H1 (cell line): ENCODE measurements around the gene IL17D. TPM values are rescaled to one million over a fixed set of nuclear protein-coding genes. Genes with fewer than 3 reads are reported as not detected.

Source experiments
- CTCF ChIA-PET: fragments of 300-600 bp; sonication (Branson Sonifier 250); formaldehyde crosslinking; loops from one replicate; lab custom pipeline; 2021; ENCODE audit not compliant: partially characterized antibody; lab: Charles Lee
- POLR2A ChIA-PET: fragments of 300-600 bp; sonication (Branson Sonifier 250); formaldehyde crosslinking; loops from one replicate; lab custom pipeline; 2021; ENCODE audit warnings: inconsistent platforms; ENCODE audit not compliant: partially characterized antibody; lab: Charles Lee
- DNase-seq, 2 experiments: peaks; one replicate each; pipeline versions ENCODE4 v3.0.0 to v3.0.0-alpha.2; 2010 to 2022; ENCODE audit warnings: low spot score in 2 of 2, low read depth in 1 of 2, mixed read lengths in 1 of 2
- FAIRE-seq: peaks from 2 replicates; lab custom pipeline; 2011; peaks lifted over from hg19 to GRCh38; lab: Jason Lieb, UNC
- H2AFZ ChIP-seq: 2 replicates; pipeline ENCODE4 v1.8.1; 2012; ENCODE audit warnings: low read length, inconsistent platforms
- H2AK5ac ChIP-seq: 2 replicates; pipeline ENCODE4 v1.6.1; 2013; ENCODE audit warnings: low read depth, low read length
- H2BK120ac ChIP-seq: replicated peaks from 2 replicates; pipeline ENCODE3; 2013; ENCODE audit warnings: low read depth, low read length, inconsistent platforms
- H2BK12ac ChIP-seq: 2 replicates; pipeline ENCODE4 v1.6.1; 2013; ENCODE audit warnings: low read depth, low read length
- H2BK15ac ChIP-seq: 2 replicates; pipeline ENCODE4 v1.6.1; 2013; ENCODE audit warnings: low read length
- H2BK20ac ChIP-seq: 2 replicates; pipeline ENCODE4 v1.6.1; 2013; ENCODE audit warnings: low read length
- H2BK5ac ChIP-seq: 2 replicates; pipeline ENCODE4 v1.6.1; 2013; ENCODE audit warnings: low read depth, low read length
- H3K14ac ChIP-seq: 2 replicates; pipeline ENCODE4 v1.6.1; 2013; ENCODE audit warnings: inconsistent platforms; ENCODE audit not compliant: insufficient read length
- H3K18ac ChIP-seq: 2 replicates; pipeline ENCODE4 v1.6.1; 2013; ENCODE audit warnings: low read length; ENCODE audit errors: extremely low read depth
- H3K23ac ChIP-seq: 2 replicates; pipeline ENCODE4 v1.6.1; 2013; ENCODE audit warnings: inconsistent platforms; ENCODE audit not compliant: insufficient read length
- H3K23me2 ChIP-seq: 2 replicates; pipeline ENCODE4 v1.6.1; 2013; ENCODE audit warnings: low read depth, low read length
- H3K27ac ChIP-seq: 2 replicates; pipeline ENCODE4 v1.6.1; 2011; ENCODE audit warnings: low read depth, low read length, inconsistent platforms
- H3K27me3 ChIP-seq, 4 experiments: replicated peaks in 1 of 4; 1 replicate in 1 of 4; 2 replicates in 3 of 4; pipeline versions ENCODE4 v1.6.1 to v1.8.1; 2011 to 2013; ENCODE audit warnings: low read length in 3 of 4, mild to moderate bottlenecking in 3 of 4, inconsistent platforms in 2 of 4, mixed read lengths in 2 of 4, moderate library complexity in 1 of 4; ENCODE audit not compliant: control insufficient read depth in 3 of 4, insufficient read depth in 3 of 4; ENCODE audit errors: extremely low read depth in 1 of 4
- H3K36me3 ChIP-seq, 4 experiments: 2 replicates each; pipeline versions ENCODE4 v1.6.1 to v1.8.1; 2011 to 2013; ENCODE audit warnings: mild to moderate bottlenecking in 4 of 4, low read length in 3 of 4, moderate library complexity in 2 of 4, control low read depth in 1 of 4, inconsistent platforms in 1 of 4; ENCODE audit not compliant: insufficient read depth in 4 of 4, control insufficient read depth in 2 of 4
- H3K4ac ChIP-seq: replicated peaks from 2 replicates; pipeline ENCODE3; 2013; ENCODE audit warnings: low read length, low read depth, mixed read lengths, inconsistent platforms; ENCODE audit not compliant: insufficient read length
- H3K4me1 ChIP-seq, 4 experiments: replicated peaks in 1 of 4; 1 replicate in 1 of 4; 2 replicates in 3 of 4; pipeline versions ENCODE4 v1.6.1 to v1.8.1; 2011 to 2013; ENCODE audit warnings: low read length in 3 of 4, inconsistent platforms in 2 of 4, mixed read lengths in 1 of 4; ENCODE audit not compliant: insufficient read depth in 4 of 4, control insufficient read depth in 3 of 4
- H3K4me2 ChIP-seq, 2 experiments: 2 replicates each; pipeline versions ENCODE4 v1.6.1 to v1.8.1; 2011 to 2013; ENCODE audit warnings: low read depth in 2 of 2, low read length in 2 of 2, control low read depth in 1 of 2, inconsistent platforms in 1 of 2, mild to moderate bottlenecking in 1 of 2; ENCODE audit not compliant: insufficient read depth in 1 of 2
- H3K4me3 ChIP-seq, 4 experiments: fragments of 200-600, 300-600 bp in 1 of 4; sonication (generic), shearing (Covaris generic), sonication (Bioruptor Twin) in 1 of 4; 2 replicates each; pipeline versions ENCODE4 v1.5.1 to v1.8.1; 2011 to 2016; ENCODE audit warnings: low read length in 4 of 4, low read depth in 3 of 4, control low read depth in 2 of 4, inconsistent platforms in 2 of 4, mild to moderate bottlenecking in 2 of 4, mixed read lengths in 1 of 4, moderate library complexity in 1 of 4; ENCODE audit not compliant: insufficient read depth in 2 of 4; ENCODE audit errors: extremely low read depth in 1 of 4
- H3K56ac ChIP-seq: replicated peaks from 2 replicates; pipeline ENCODE3; 2013; ENCODE audit warnings: low read depth, mild to moderate bottlenecking, mixed read lengths, low read length, inconsistent platforms; ENCODE audit not compliant: insufficient read length
- H3K79me1 ChIP-seq: 2 replicates; pipeline ENCODE4 v1.6.1; 2013; ENCODE audit warnings: low read depth, low read length, control low read depth
- H3K79me2 ChIP-seq, 2 experiments: 2 replicates each; pipeline versions ENCODE4 v1.6.1 to v1.8.1; 2012 to 2013; ENCODE audit warnings: low read length in 2 of 2, mild to moderate bottlenecking in 2 of 2, inconsistent platforms in 1 of 2; ENCODE audit not compliant: insufficient read depth in 2 of 2, control insufficient read depth in 1 of 2
- H3K9ac ChIP-seq, 4 experiments: replicated peaks in 1 of 4; 1 replicate in 1 of 4; 2 replicates in 3 of 4; pipeline versions ENCODE4 v1.6.1 to v1.8.1; 2011 to 2013; ENCODE audit warnings: low read depth in 3 of 4, low read length in 3 of 4, control low read depth in 2 of 4, mild to moderate bottlenecking in 2 of 4, moderate library complexity in 2 of 4, inconsistent platforms in 1 of 4; ENCODE audit errors: extremely low read depth in 1 of 4
- H3K9me3 ChIP-seq, 2 experiments: 2 replicates each; pipeline versions ENCODE4 v1.6.1 to v1.8.1; 2012 to 2013; ENCODE audit warnings: mild to moderate bottlenecking in 2 of 2, moderate library complexity in 2 of 2, control low read depth in 1 of 2, inconsistent platforms in 1 of 2, low read depth in 1 of 2, low read length in 1 of 2, mixed read lengths in 1 of 2; ENCODE audit not compliant: insufficient read depth in 2 of 2
- H4K20me1 ChIP-seq, 2 experiments: replicated peaks in 1 of 2; 2 replicates each; pipeline versions ENCODE3 to v1.8.1; 2011 to 2013; ENCODE audit warnings: inconsistent platforms in 2 of 2, low read length in 2 of 2, mild to moderate bottlenecking in 1 of 2; ENCODE audit not compliant: insufficient read depth in 2 of 2, control insufficient read depth in 1 of 2
- H4K5ac ChIP-seq: 2 replicates; pipeline ENCODE4 v1.6.1; 2013; ENCODE audit warnings: low read length, low read depth, mixed read lengths, inconsistent platforms; ENCODE audit not compliant: insufficient read length
- H4K8ac ChIP-seq: 2 replicates; pipeline ENCODE4 v1.8.0; 2013; ENCODE audit warnings: mild to moderate bottlenecking, moderate library complexity, low read length, inconsistent platforms; ENCODE audit not compliant: insufficient read depth; ENCODE audit errors: extremely low read depth
- H4K91ac ChIP-seq: replicated peaks from 2 replicates; pipeline ENCODE3; 2013; ENCODE audit warnings: low read length, mixed read lengths, inconsistent platforms; ENCODE audit not compliant: insufficient read length
- BCL11A ChIP-seq, 2 experiments: IDR thresholded peaks; one replicate each; pipeline ENCODE4 v1.6.1; 2011; ENCODE audit warnings: low read depth in 2 of 2, low read length in 2 of 2, mild to moderate bottlenecking in 2 of 2
- TEAD4 ChIP-seq: IDR thresholded peaks from 2 replicates; pipeline ENCODE4 v1.6.1; 2012; ENCODE audit warnings: low read depth, low read length, inconsistent platforms, mixed read lengths
- WGBS, 2 experiments: shearing (Covaris generic) in 1 of 2; methylation state at CpG; one replicate each; pipeline versions ENCODE4 v1.1.6 to v1.1.7; 2013 to 2015; ENCODE audit warnings: low lambda C conversion rate in 2 of 2, mixed read lengths in 2 of 2, inconsistent platforms in 1 of 2, low coverage in 1 of 2, missing lambda C conversion rate in 1 of 2; ENCODE audit not compliant: insufficient replicate concordance in 2 of 2, insufficient coverage in 1 of 2, insufficient read length in 1 of 2; ENCODE audit errors: extremely low coverage in 1 of 2, missing lambda C conversion rate in 1 of 2; 5-methylcytosine and 5-hydroxymethylcytosine counted together
- polyA plus RNA-seq, 7 experiments: library from polyadenylated mRNA; depleted of rRNA in 3 of 7; stranded (reverse) in 5 of 7; unstranded in 2 of 7; fragments of >200 nt in 5 of 7; fragments of 200-250 nt in 2 of 7; gene quantifications; 1 replicate in 5 of 7; 2 replicates in 1 of 7; 4 replicates in 1 of 7; pipeline versions ENCODE4 v1.2.1 to v1.2.3, GENCODE V29; 2011 to 2013; ENCODE audit warnings: missing spikeins in 2 of 7, mixed read lengths in 2 of 7
- total RNA-seq: library from RNA; stranded (reverse); fragmentation: NEBNext Ultra II Directional; extraction: Animal tissue kit (Norgen Biotek cat#: 25700); gene quantifications from 2 replicates; pipeline ENCODE4 v1.2.1, GENCODE V29; 2021

Gene IL17D
- total and polyA plus RNA-seq, 2 of the 8 experiments (the other 6 are each of a cell fraction or from before 2014, with no cell fraction given) = 0.56 to 0.59 TPM

- FAIRE-seq (no peak), DNase-seq (no peak)
- H3K4me3 ChIP-seq = no peak overlapping the region
- H2BK120ac ChIP-seq = no peak overlapping the region
- ChIA-PET CTCF (interaction anchor here (1.4 to 2.8 kb wide), 4 partner anchors 9 to 224 kb away, joined by 3 to 11 read pairs (median 6); partner anchors contain the start of gene IL17D), POLR2A (interaction anchor here (1.2 to 1.4 kb wide), 2 partner anchors 11 to 55 kb away, joined by 3 read pairs; no protein-coding TSS in a partner anchor)
- H2BK12ac ChIP-seq = no peak overlapping the region
- H3K4ac ChIP-seq = no peak overlapping the region
- H3K23me2 ChIP-seq = peaks cover 15% of the 10 kb centered on the region
- H4K91ac ChIP-seq = peak overlapping the region; percentile 6
- H3K4me1 ChIP-seq = peaks cover 2 to 9% (median 5%) of the 10 kb centered on the region in 4 experiments; a peak in 6 of 7 replicates
- no peak overlapping the region for H2BK15ac ChIP-seq
- no peak overlapping the region for H4K5ac ChIP-seq
- H2BK5ac ChIP-seq = 0 out of 2 replicates have a peak overlapping the region, but pooled peaks have one; percentile 2
- no peak overlapping the region for H3K4me2 ChIP-seq
- H3K9me3 ChIP-seq = no peaks in the 10 kb centered on the region; a peak in 1 of 4 replicates
- H2AFZ ChIP-seq = 0 out of 2 replicates have a peak overlapping the region, but pooled peaks have one; percentile 30
- H3K9ac ChIP-seq = no peak overlapping the region
- 82% methylated on average over 15 of the region's 15 CpGs; no CpG with 5 or more reads in 1 of the 2 experiments for WGBS, 2 experiments
- no peak overlapping the region for H2AK5ac ChIP-seq
- H3K79me2 ChIP-seq = no peaks in the 10 kb centered on the region
- no peak overlapping the region for H3K18ac ChIP-seq
- TF ChIP-seq BCL11A (IDR thresholded peaks at IDR 0.05; ENCODE audit: low read depth in 2 of 2, low read length in 2 of 2) (no peak), TEAD4 (no peak)
- peaks cover 0 to 7% of the 10 kb centered on the region in 2 experiments for H4K20me1 ChIP-seq
- H3K27ac ChIP-seq = no peak overlapping the region
- no peak overlapping the region for H2BK20ac ChIP-seq
- H3K14ac ChIP-seq = no peak overlapping the region
- H3K36me3 ChIP-seq = no peaks in the 10 kb centered on the region
- H3K79me1 ChIP-seq = no peaks in the 10 kb centered on the region
- no peak overlapping the region for H3K56ac ChIP-seq
- peaks cover 0 to 20% (median 13%) of the 10 kb centered on the region in 4 experiments; a peak in 5 of 7 replicates for H3K27me3 ChIP-seq
- H4K8ac ChIP-seq = peak overlapping the region; percentile 83
- no peak overlapping the region for H3K23ac ChIP-seq
These were observed 13.5 kb downstream of the IL17D start for GRCh38 chr13:20716951-20717350.
